ENCODE measurements around the gene ZBTB17.

ZBTB17 gene

DNA sequence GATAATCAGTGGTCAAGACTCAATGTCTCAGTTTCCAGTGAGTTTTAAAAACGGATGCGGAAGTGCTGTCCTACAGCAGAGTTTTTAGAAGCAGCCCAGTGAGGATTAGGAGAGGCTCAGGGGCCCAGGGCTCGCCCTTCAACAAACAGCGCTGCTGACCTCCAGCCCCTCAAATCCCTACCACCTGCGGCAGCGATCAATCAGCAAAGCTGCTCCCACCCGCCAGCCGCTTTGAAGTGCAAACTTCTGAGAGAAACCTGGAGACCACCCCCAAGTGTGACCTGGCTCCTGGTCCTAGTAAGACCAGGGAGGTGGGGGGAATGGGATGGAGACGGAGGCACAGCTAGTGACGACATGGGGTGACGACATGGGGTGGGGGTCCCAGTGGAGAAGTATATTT, 14.4 kb downstream of the ZBTB17 start:
- no peaks in the 10 kb centered on the region for H4K20me1 ChIP-seq (ENCODE audit: insufficient read depth, low read length)
- no peaks in the 10 kb centered on the region for H3K27me3 ChIP-seq (ENCODE audit: low read depth, low read length)
- H3K4me2 ChIP-seq (ENCODE audit: low read length): no peak overlapping the region
- no peak overlapping the region for H3K9ac ChIP-seq (ENCODE audit: low read length)
- no peak overlapping the region for H2AFZ ChIP-seq (ENCODE audit: low read depth, low read length)
- no peak overlapping the region for H3K27ac ChIP-seq (ENCODE audit: low read length)
- H3K4me3 ChIP-seq (ENCODE audit: low read length): no peak overlapping the region
- H3K79me2 ChIP-seq (ENCODE audit: low read length): peaks cover 8% of the 10 kb centered on the region
- H3K4me1 ChIP-seq (ENCODE audit: low read length): peaks cover 54% of the 10 kb centered on the region
- no peak for TF ChIP-seq EZH2phosphoT487 (IDR thresholded peaks at IDR 0.05; ENCODE audit: low read depth)
- TF ChIP-seq, protein P1, sequence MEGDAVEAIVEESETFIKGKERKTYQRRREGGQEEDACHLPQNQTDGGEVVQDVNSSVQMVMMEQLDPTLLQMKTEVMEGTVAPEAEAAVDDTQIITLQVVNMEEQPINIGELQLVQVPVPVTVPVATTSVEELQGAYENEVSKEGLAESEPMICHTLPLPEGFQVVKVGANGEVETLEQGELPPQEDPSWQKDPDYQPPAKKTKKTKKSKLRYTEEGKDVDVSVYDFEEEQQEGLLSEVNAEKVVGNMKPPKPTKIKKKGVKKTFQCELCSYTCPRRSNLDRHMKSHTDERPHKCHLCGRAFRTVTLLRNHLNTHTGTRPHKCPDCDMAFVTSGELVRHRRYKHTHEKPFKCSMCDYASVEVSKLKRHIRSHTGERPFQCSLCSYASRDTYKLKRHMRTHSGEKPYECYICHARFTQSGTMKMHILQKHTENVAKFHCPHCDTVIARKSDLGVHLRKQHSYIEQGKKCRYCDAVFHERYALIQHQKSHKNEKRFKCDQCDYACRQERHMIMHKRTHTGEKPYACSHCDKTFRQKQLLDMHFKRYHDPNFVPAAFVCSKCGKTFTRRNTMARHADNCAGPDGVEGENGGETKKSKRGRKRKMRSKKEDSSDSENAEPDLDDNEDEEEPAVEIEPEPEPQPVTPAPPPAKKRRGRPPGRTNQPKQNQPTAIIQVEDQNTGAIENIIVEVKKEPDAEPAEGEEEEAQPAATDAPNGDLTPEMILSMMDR (IDR thresholded peaks at IDR 0.05; ENCODE audit: low read depth, low read length): no peak
- no peaks in the 10 kb centered on the region for H3K9me3 ChIP-seq (ENCODE audit: insufficient read depth, low read length)
- no peaks in the 10 kb centered on the region for H3K36me3 ChIP-seq (replicated peaks; ENCODE audit: low read depth, low read length)

DNA sequence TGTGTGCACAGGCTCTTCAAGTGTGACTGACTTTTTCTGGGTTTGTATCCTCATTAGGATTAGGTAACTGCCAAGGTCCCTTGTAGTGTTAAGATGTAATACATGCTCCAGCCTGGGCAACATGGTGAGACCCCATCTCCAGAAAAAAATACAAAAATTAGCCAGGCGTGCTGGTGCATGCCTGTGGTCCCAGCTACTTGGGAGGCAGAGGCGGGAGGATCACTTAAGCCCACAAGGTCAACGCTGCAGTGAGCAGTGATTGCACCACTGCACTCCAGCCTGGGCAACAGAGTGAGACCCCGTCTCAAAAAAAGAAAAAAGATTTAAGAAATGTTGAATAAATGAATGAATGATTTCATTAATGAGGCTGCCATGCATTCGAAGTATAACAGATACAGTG, 15.1 kb downstream of the ZBTB17 start:
- peaks cover 51% of the 10 kb centered on the region for H3K4me1 ChIP-seq (ENCODE audit: low read length)
- H3K79me2 ChIP-seq (ENCODE audit: low read length): peaks cover 8% of the 10 kb centered on the region
- H3K9ac ChIP-seq (ENCODE audit: low read length): no peak overlapping the region
- no peaks in the 10 kb centered on the region for H3K9me3 ChIP-seq (ENCODE audit: insufficient read depth, low read length)
- no peak overlapping the region for H2AFZ ChIP-seq (ENCODE audit: low read depth, low read length)
- H3K4me3 ChIP-seq (ENCODE audit: low read length): no peak overlapping the region
- TF ChIP-seq EZH2phosphoT487 (IDR thresholded peaks at IDR 0.05; ENCODE audit: low read depth): no peak
- TF ChIP-seq, protein P1 (IDR thresholded peaks at IDR 0.05; ENCODE audit: low read depth, low read length): no peak
- no peaks in the 10 kb centered on the region for H3K36me3 ChIP-seq (replicated peaks; ENCODE audit: low read depth, low read length)
- H3K27me3 ChIP-seq (ENCODE audit: low read depth, low read length): no peaks in the 10 kb centered on the region
- H3K4me2 ChIP-seq (ENCODE audit: low read length): no peak overlapping the region
- H4K20me1 ChIP-seq (ENCODE audit: insufficient read depth, low read length): no peaks in the 10 kb centered on the region
- H3K27ac ChIP-seq (ENCODE audit: low read length): no peak overlapping the region

DNA sequence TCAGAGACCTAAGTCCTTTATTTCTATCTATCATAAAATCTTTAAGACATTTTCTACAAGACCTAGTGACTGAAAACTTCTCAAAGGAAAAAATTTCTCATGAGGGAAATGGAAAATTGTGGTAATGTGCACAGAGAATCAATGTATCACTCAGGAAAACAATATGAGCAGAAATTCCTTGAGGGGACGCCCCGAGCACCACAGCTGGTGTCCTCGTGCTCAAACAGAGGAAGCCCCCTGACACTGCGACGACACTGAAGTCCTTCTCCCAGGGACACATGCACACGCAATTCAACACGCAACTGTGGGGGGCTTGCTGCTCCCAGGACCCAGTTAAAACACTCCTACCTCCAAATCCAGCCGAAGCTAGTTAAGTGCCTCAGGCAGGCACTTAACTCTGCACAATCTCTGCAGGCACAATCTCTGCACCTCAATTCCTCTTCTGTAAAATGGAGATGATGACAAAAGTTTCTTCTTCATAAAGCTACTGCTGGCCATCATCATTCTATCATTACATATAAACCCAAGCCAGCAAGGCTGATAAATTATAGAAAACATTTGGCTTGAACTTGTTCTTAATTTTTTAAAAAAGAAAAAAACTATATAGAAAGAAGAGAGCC, 16.0 kb downstream of the ZBTB17 start:
- TF ChIP-seq, protein P1 (IDR thresholded peaks at IDR 0.05; ENCODE audit: low read depth, low read length): no peak
- TF ChIP-seq EZH2phosphoT487 (IDR thresholded peaks at IDR 0.05; ENCODE audit: low read depth): no peak
- Histone ChIP-seq H3K4me2 (ENCODE audit: low read length) (peak overlapping the region; percentile 22), H3K36me3 (replicated peaks; ENCODE audit: low read depth, low read length) (no peaks in the 10 kb centered on the region), H3K27ac (ENCODE audit: low read length) (no peak overlapping the region), H2AFZ (ENCODE audit: low read depth, low read length) (no peak overlapping the region), H4K20me1 (ENCODE audit: insufficient read depth, low read length) (no peaks in the 10 kb centered on the region), H3K4me3 (ENCODE audit: low read length) (no peak overlapping the region), H3K27me3 (ENCODE audit: low read depth, low read length) (no peaks in the 10 kb centered on the region), H3K79me2 (ENCODE audit: low read length) (peaks cover 8% of the 10 kb centered on the region), H3K9ac (ENCODE audit: low read length) (no peak overlapping the region), H3K9me3 (ENCODE audit: insufficient read depth, low read length) (no peaks in the 10 kb centered on the region), H3K4me1 (ENCODE audit: low read length) (peaks cover 43% of the 10 kb centered on the region)

DNA sequence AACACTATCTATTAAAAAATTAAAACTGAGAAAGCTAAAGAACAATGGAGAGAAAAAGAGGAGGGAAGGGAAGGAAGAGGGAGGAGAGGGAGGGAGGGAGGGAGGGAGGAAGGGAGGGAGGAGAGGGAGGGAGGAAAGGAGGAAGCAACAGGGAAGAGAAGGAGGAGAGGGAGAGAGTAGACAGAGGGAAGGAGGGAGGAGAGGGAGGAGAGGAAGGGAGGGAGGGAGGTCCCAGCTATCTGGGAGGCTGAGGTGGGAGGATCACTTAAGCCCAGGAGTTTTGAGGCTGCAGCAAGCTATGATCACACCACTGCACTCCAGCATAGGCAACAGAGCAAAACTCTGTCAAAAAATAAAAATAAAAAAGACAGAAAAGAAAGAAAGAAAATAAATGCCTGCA, 16.5 kb downstream of the ZBTB17 start:
- Histone ChIP-seq H3K27me3 (ENCODE audit: low read depth, low read length) (no peaks in the 10 kb centered on the region), H3K9me3 (ENCODE audit: insufficient read depth, low read length) (no peaks in the 10 kb centered on the region), H3K4me3 (ENCODE audit: low read length) (no peak overlapping the region), H3K79me2 (ENCODE audit: low read length) (peaks cover 8% of the 10 kb centered on the region), H3K9ac (ENCODE audit: low read length) (no peak overlapping the region), H3K4me1 (ENCODE audit: low read length) (peaks cover 37% of the 10 kb centered on the region), H3K36me3 (replicated peaks; ENCODE audit: low read depth, low read length) (no peaks in the 10 kb centered on the region), H4K20me1 (ENCODE audit: insufficient read depth, low read length) (no peaks in the 10 kb centered on the region), H2AFZ (ENCODE audit: low read depth, low read length) (no peak overlapping the region), H3K4me2 (ENCODE audit: low read length) (peak overlapping the region; percentile 22; the same call in 1 of the 2 replicates), H3K27ac (ENCODE audit: low read length) (no peak overlapping the region)
- no peak for TF ChIP-seq EZH2phosphoT487 (IDR thresholded peaks at IDR 0.05; ENCODE audit: low read depth)
- TF ChIP-seq, protein P1 (IDR thresholded peaks at IDR 0.05; ENCODE audit: low read depth, low read length): no peak
